ENCODE data around the gene VSTM4.

VSTM4 gene

DNA sequence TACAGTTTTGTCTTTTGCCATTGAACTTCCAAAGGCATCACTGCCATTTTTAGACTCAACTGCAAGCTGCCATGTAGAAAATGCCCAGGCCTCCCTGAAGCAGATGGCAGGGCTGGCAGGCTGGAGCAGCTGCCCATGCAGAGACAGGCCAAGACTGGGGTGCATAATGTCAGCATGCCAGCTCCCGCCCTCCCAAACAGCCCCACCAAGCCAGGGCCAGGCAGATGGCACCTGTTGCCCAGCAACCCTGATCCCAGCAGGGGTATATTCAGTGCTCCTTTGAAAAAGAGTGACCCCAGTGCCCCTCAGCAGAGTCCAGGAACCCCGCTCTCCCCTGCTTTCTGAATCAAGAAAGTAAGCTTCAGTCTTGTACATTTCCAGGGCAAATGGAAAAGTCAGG lies 32.6 kb downstream of the VSTM4 start:
- Histone ChIP-seq H3K9ac (ENCODE audit: insufficient read length, low read depth) (no peak overlapping the region), H3K4me1 (ENCODE audit: insufficient read depth, insufficient read length) (peaks cover 8% of the 10 kb centered on the region), H3K9me3 (ENCODE audit: insufficient read depth, low read length) (peaks cover 17% of the 10 kb centered on the region), H3K27me3 (ENCODE audit: insufficient read depth, insufficient read length) (no peaks in the 10 kb centered on the region), H3K4me3 (ENCODE audit: insufficient read length, low read depth) (no peak overlapping the region), H3K36me3 (ENCODE audit: insufficient read depth, insufficient read length, low read length) (no peaks in the 10 kb centered on the region)
- TF ChIP-seq SUZ12 (IDR thresholded peaks at IDR 0.05; ENCODE audit: extremely low read depth, insufficient read depth, insufficient read length) = no peak
- TF ChIP-seq ZNF274 (IDR thresholded peaks at IDR 0.05; ENCODE audit: low read depth, low read length) = no peak
- TF ChIP-seq YY1 (IDR thresholded peaks at IDR 0.05; ENCODE audit: insufficient read depth, insufficient read length) = no peak
- no peak for DNase-seq (ENCODE audit: low read depth, low spot score)

DNA sequence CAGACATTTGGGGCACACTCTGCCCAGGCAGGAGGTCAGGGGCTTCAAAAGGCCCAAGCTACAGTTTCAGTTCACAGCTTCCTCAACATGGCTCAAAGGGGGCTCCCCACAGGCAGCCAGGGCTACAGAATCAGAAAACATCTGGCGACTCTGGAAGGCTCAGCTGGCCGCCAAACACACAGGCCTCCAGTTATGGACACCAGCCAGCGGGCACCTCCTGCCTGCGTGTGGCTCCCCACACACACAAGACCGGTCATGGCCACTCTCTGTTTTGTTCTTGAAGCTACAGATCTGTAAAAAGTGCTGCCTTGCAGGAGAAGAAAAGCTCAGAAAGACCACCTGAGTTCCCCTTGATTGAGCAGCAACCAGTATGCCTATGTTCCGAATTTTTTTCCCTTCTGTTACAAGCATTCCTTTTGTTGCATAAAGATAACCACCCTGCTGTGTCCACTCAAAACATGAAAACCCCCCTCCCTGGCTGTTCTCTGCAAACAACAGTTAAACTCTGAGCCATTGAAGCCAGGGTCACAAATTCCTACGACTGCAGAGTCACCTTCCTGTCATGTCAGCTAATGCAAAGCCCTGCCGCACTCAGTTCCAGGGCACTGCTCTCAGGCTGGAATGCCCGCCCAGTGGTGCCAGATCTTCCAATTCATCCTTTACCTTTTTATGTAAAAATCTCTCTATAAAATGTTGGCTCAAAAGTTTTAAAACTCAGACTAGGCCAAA lies 33.6 kb downstream of the VSTM4 start:
- peak; percentile 55 for DNase-seq (ENCODE audit: low read depth, low spot score)
- Histone ChIP-seq H3K9me3 (ENCODE audit: insufficient read depth, low read length) (peaks cover 7% of the 10 kb centered on the region), H3K4me1 (ENCODE audit: insufficient read depth, insufficient read length) (peaks cover 8% of the 10 kb centered on the region), H3K36me3 (ENCODE audit: insufficient read depth, insufficient read length, low read length) (no peaks in the 10 kb centered on the region), H3K27me3 (ENCODE audit: insufficient read depth, insufficient read length) (no peaks in the 10 kb centered on the region), H3K4me3 (ENCODE audit: insufficient read length, low read depth) (no peak overlapping the region), H3K9ac (ENCODE audit: insufficient read length, low read depth) (no peak overlapping the region)
- TF ChIP-seq ZNF274 (IDR thresholded peaks at IDR 0.05; ENCODE audit: low read depth, low read length) (no peak), SUZ12 (IDR thresholded peaks at IDR 0.05; ENCODE audit: extremely low read depth, insufficient read depth, insufficient read length) (no peak), YY1 (IDR thresholded peaks at IDR 0.05; ENCODE audit: insufficient read depth, insufficient read length) (no peak)

GRCh38 chr10:49080965-49081364 lies 34.4 kb downstream of the VSTM4 start:
- Histone ChIP-seq H3K4me3 (ENCODE audit: insufficient read length, low read depth) (no peak overlapping the region), H3K27me3 (ENCODE audit: insufficient read depth, insufficient read length) (no peaks in the 10 kb centered on the region), H3K36me3 (ENCODE audit: insufficient read depth, insufficient read length, low read length) (no peaks in the 10 kb centered on the region), H3K9ac (ENCODE audit: insufficient read length, low read depth) (no peak overlapping the region), H3K4me1 (ENCODE audit: insufficient read depth, insufficient read length) (peaks cover 8% of the 10 kb centered on the region), H3K9me3 (ENCODE audit: insufficient read depth, low read length) (0 out of 2 replicates have a peak, but pooled peaks cover under 1% of the 10 kb centered on the region)
- DNase-seq (ENCODE audit: low read depth, low spot score) = no peak
- TF ChIP-seq ZNF274 (IDR thresholded peaks at IDR 0.05; ENCODE audit: low read depth, low read length) = no peak
- no peak for TF ChIP-seq YY1 (IDR thresholded peaks at IDR 0.05; ENCODE audit: insufficient read depth, insufficient read length)
- no peak for TF ChIP-seq SUZ12 (IDR thresholded peaks at IDR 0.05; ENCODE audit: extremely low read depth, insufficient read depth, insufficient read length)

GRCh38 chr10:49080071-49080470 lies 35.3 kb downstream of the VSTM4 start:
- Histone ChIP-seq H3K27me3 (ENCODE audit: insufficient read depth, insufficient read length) (no peaks in the 10 kb centered on the region), H3K9me3 (ENCODE audit: insufficient read depth, low read length) (no peaks in the 10 kb centered on the region), H3K4me3 (ENCODE audit: insufficient read length, low read depth) (no peak overlapping the region), H3K36me3 (ENCODE audit: insufficient read depth, insufficient read length, low read length) (no peaks in the 10 kb centered on the region), H3K9ac (ENCODE audit: insufficient read length, low read depth) (no peak overlapping the region), H3K4me1 (ENCODE audit: insufficient read depth, insufficient read length) (peaks cover 8% of the 10 kb centered on the region)
- no peak for DNase-seq (ENCODE audit: low read depth, low spot score)
- no peak for TF ChIP-seq ZNF274 (IDR thresholded peaks at IDR 0.05; ENCODE audit: low read depth, low read length)
- TF ChIP-seq SUZ12 (IDR thresholded peaks at IDR 0.05; ENCODE audit: extremely low read depth, insufficient read depth, insufficient read length) = no peak
- no peak for TF ChIP-seq YY1 (IDR thresholded peaks at IDR 0.05; ENCODE audit: insufficient read depth, insufficient read length)

GRCh38 chr10:49079499-49079898 lies 35.8 kb downstream of the VSTM4 start:
- TF ChIP-seq SUZ12 (IDR thresholded peaks at IDR 0.05; ENCODE audit: extremely low read depth, insufficient read depth, insufficient read length) (no peak), YY1 (IDR thresholded peaks at IDR 0.05; ENCODE audit: insufficient read depth, insufficient read length) (no peak), ZNF274 (IDR thresholded peaks at IDR 0.05; ENCODE audit: low read depth, low read length) (no peak)
- Histone ChIP-seq H3K4me3 (ENCODE audit: insufficient read length, low read depth) (no peak overlapping the region), H3K36me3 (ENCODE audit: insufficient read depth, insufficient read length, low read length) (no peaks in the 10 kb centered on the region), H3K9me3 (ENCODE audit: insufficient read depth, low read length) (no peaks in the 10 kb centered on the region), H3K4me1 (ENCODE audit: insufficient read depth, insufficient read length) (peaks cover 8% of the 10 kb centered on the region), H3K9ac (ENCODE audit: insufficient read length, low read depth) (no peak overlapping the region), H3K27me3 (ENCODE audit: insufficient read depth, insufficient read length) (no peaks in the 10 kb centered on the region)
- DNase-seq (ENCODE audit: low read depth, low spot score) = no peak

GRCh38 chr10:49079072-49079471 lies 36.2 kb downstream of the VSTM4 start:
- no peak for DNase-seq (ENCODE audit: low read depth, low spot score)
- H3K27me3 ChIP-seq (ENCODE audit: insufficient read depth, insufficient read length) = no peaks in the 10 kb centered on the region
- peaks cover 8% of the 10 kb centered on the region for H3K4me1 ChIP-seq (ENCODE audit: insufficient read depth, insufficient read length)
- no peaks in the 10 kb centered on the region for H3K9me3 ChIP-seq (ENCODE audit: insufficient read depth, low read length)
- H3K9ac ChIP-seq (ENCODE audit: insufficient read length, low read depth) = no peak overlapping the region
- no peaks in the 10 kb centered on the region for H3K36me3 ChIP-seq (ENCODE audit: insufficient read depth, insufficient read length, low read length)
- TF ChIP-seq ZNF274 (IDR thresholded peaks at IDR 0.05; ENCODE audit: low read depth, low read length) (no peak), YY1 (IDR thresholded peaks at IDR 0.05; ENCODE audit: insufficient read depth, insufficient read length) (no peak), SUZ12 (IDR thresholded peaks at IDR 0.05; ENCODE audit: extremely low read depth, insufficient read depth, insufficient read length) (no peak)
- no peak overlapping the region for H3K4me3 ChIP-seq (ENCODE audit: insufficient read length, low read depth)

DNA sequence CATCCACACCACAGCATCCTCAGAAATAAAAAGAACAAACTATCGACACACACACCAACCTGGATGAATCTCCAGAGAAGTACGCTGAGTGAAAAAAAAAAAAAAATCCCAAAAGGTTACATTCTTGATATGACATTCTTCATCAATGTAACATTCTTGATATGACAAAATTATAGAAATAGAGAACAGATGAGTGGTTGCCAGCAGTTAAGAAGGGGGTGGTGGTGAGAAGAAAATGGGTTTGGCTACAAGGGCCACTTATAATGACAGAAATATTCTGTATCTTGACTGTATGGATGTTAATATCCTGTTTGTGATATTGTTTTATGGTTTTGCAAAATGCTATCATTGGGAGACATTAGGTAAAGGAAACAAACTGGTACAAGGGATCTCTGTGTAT lies 36.9 kb downstream of the VSTM4 start:
- H3K9ac ChIP-seq (ENCODE audit: insufficient read length, low read depth) = no peak overlapping the region
- no peak for DNase-seq (ENCODE audit: low read depth, low spot score)
- no peaks in the 10 kb centered on the region for H3K36me3 ChIP-seq (ENCODE audit: insufficient read depth, insufficient read length, low read length)
- no peaks in the 10 kb centered on the region for H3K27me3 ChIP-seq (ENCODE audit: insufficient read depth, insufficient read length)
- H3K4me3 ChIP-seq (ENCODE audit: insufficient read length, low read depth) = no peak overlapping the region
- TF ChIP-seq ZNF274 (IDR thresholded peaks at IDR 0.05; ENCODE audit: low read depth, low read length) = no peak
- no peak for TF ChIP-seq SUZ12 (IDR thresholded peaks at IDR 0.05; ENCODE audit: extremely low read depth, insufficient read depth, insufficient read length)
- TF ChIP-seq YY1 (IDR thresholded peaks at IDR 0.05; ENCODE audit: insufficient read depth, insufficient read length) = no peak
- peaks cover 8% of the 10 kb centered on the region for H3K4me1 ChIP-seq (ENCODE audit: insufficient read depth, insufficient read length)
- H3K9me3 ChIP-seq (ENCODE audit: insufficient read depth, low read length) = no peaks in the 10 kb centered on the region

Measured in NT2/D1 (cell line).